ENCODE measurements around the gene PDZD2.

PDZD2 gene

DNA sequence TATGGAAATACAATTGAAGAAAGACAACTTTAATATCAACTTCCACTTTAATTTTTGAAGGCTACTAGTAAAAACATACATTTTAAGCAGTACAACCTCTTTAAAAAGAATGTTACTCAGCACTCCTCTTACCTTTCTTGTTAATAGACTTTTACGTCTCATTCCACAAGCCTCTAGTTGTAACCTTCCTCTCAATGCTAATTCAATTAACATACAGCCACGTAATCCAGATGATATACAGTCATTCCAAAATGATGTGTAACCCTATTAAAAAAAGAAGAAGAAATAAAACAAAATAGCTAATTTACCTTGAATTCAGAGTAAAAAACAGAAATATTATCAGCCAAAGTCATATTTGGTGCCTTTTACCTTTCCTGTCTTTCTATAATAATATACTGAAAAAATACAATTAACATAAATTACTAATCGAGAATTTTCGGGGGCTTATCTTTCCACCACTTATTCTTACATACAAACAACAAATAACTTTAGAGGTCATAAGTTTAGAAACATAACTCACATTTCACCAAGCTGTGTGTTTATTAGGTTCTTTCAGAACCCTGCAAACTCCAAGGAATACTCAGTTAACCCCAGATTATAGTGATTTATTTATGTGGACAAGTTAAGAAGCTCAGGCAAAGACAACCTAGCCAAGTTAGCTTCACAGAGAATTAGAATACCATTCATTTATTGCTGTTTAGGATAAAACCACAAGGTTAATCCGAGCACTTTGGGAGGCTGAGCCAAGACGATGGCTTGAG, 504.9 kb downstream of the PDZD2 start:
- H3K36me3 ChIP-seq, result peaks cover 0 to 5% (median 0%) of the 10 kb centered on the region in 3 donors
- H3K4me3 ChIP-seq, result no peak overlapping the region
- peaks cover 0 to 51% (median 23%) of the 10 kb centered on the region in 4 donors for H3K4me1 ChIP-seq
- no peaks in the 10 kb centered on the region for H3K27me3 ChIP-seq
- intact Hi-C loops (cut with DNase I; ENCODE audit: low total_unique reads), result no loop called here
- TF ChIP-seq, protein P1, sequence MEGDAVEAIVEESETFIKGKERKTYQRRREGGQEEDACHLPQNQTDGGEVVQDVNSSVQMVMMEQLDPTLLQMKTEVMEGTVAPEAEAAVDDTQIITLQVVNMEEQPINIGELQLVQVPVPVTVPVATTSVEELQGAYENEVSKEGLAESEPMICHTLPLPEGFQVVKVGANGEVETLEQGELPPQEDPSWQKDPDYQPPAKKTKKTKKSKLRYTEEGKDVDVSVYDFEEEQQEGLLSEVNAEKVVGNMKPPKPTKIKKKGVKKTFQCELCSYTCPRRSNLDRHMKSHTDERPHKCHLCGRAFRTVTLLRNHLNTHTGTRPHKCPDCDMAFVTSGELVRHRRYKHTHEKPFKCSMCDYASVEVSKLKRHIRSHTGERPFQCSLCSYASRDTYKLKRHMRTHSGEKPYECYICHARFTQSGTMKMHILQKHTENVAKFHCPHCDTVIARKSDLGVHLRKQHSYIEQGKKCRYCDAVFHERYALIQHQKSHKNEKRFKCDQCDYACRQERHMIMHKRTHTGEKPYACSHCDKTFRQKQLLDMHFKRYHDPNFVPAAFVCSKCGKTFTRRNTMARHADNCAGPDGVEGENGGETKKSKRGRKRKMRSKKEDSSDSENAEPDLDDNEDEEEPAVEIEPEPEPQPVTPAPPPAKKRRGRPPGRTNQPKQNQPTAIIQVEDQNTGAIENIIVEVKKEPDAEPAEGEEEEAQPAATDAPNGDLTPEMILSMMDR (IDR thresholded peaks at IDR 0.05), result no peak
- no peak for DNase-seq
- no peaks in the 10 kb centered on the region for H3K9me3 ChIP-seq
- H3K27ac ChIP-seq, result no peak overlapping the region

DNA sequence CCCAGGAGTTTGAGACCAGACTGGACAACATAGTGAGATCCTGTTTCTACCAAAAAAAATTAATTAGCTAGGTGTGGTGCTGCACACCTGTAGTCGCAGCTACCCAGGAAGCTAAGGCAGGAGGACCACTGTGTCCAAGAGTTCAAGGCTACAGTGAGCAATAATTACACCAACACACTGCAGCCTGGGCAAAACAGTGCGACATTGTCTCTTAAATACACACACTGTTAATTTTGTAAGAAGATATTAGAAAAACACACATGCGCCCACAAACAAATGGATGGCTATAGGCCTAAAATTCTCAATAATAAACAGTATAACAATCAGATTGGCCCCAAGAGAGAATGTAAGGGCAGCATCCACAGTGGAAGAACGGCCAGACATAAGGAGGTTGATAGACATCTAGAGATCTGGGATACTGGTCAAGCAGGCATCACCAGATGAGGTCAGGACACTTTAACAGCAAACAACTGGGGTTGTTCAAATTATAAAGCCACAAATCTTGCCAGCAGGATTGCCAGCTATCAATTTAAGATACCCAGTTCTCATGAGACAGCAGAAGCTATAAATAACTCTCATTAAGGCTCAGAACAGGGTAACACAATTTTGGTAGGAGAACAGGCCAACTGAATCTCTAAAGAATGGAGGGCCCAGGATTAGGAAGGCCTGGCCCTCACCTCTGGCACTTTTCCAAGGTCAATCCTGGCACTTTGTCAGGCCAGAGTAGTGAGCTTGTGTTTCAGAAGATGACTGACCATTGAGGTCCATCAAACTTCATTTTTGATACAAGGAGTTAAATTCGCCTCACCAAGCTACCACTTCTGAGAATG, 505.7 kb downstream of the PDZD2 start:
- Histone ChIP-seq H3K4me3 (no peak overlapping the region), H3K9me3 (no peaks in the 10 kb centered on the region), H3K36me3 (peaks cover 0 to 5% (median 0%) of the 10 kb centered on the region in 3 donors), H3K27ac (no peak overlapping the region), H3K27me3 (no peaks in the 10 kb centered on the region), H3K4me1 (peaks cover 0 to 56% (median 25%) of the 10 kb centered on the region in 4 donors)
- intact Hi-C loops (cut with DNase I; ENCODE audit: low total_unique reads), result no loop called here
- no peak for DNase-seq
- TF ChIP-seq, protein P1 (IDR thresholded peaks at IDR 0.05), result no peak

DNA sequence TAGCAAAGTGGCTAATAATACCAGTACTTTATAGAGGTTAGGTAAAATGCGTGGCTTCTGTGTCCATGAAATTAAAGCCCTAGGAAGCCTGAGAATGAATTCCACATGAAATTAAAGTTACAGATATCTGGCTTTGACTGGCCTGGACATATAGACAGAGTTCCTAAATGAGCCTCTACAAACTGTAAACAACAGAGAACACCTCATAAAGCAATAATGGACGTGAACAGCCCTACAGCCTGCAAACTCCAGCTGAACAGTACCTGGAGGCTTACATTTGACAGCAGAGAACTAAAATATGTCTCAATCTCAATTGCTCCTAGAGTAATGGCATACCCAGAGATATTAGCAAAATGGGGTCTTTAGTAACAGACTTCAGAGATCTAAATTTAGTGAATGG, 506.4 kb downstream of the PDZD2 start:
- Histone ChIP-seq H3K27me3 (no peaks in the 10 kb centered on the region), H3K4me3 (no peak overlapping the region), H3K36me3 (peaks cover 0 to 5% (median 0%) of the 10 kb centered on the region in 3 donors), H3K27ac (no peak overlapping the region), H3K4me1 (peaks cover 0 to 64% (median 31%) of the 10 kb centered on the region in 4 donors), H3K9me3 (no peaks in the 10 kb centered on the region)
- TF ChIP-seq, protein P1 (IDR thresholded peaks at IDR 0.05), result no peak
- DNase-seq, result no peak
- intact Hi-C loops (cut with DNase I; ENCODE audit: low total_unique reads), result no loop called here

DNA sequence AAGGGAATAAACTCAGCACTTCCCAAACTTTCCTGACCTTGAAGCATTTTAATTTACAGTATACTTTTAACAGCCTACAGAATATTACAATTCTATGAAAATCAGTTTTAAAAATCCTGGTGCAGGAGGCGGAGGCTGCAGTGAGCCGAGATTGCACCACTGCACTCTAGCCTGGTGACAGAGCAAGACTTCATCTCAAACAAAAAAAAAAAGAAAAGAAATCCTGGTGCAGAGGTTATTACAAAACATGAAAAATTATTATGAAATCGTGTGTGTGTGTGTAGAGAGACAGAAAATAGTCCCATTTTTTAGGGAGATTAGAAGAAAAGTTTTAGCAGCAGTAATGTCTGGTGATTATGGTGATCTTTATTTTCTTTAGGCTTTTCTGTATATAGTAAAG, 508.3 kb downstream of the PDZD2 start:
- TF ChIP-seq, protein P1 (IDR thresholded peaks at IDR 0.05), result no peak
- Histone ChIP-seq H3K4me1 (peaks cover 0 to 81% (median 33%) of the 10 kb centered on the region in 4 donors), H3K36me3 (peaks cover 0 to 2% (median 0%) of the 10 kb centered on the region in 3 donors), H3K4me3 (no peak overlapping the region), H3K27ac (no peak overlapping the region), H3K27me3 (no peaks in the 10 kb centered on the region), H3K9me3 (no peaks in the 10 kb centered on the region)
- intact Hi-C loops (cut with DNase I; ENCODE audit: low total_unique reads), result no loop called here
- DNase-seq, result no peak

GRCh38 chr5:32147959-32148358, 509.0 kb downstream of the PDZD2 start:
- intact Hi-C loops (cut with DNase I; ENCODE audit: low total_unique reads), result no loop called here
- Histone ChIP-seq H3K4me1 (peaks cover 0 to 89% (median 38%) of the 10 kb centered on the region in 4 donors), H3K4me3 (no peak overlapping the region), H3K36me3 (no peaks in the 10 kb centered on the region), H3K27ac (no peak overlapping the region), H3K27me3 (no peaks in the 10 kb centered on the region), H3K9me3 (no peaks in the 10 kb centered on the region)
- no peak for DNase-seq
- TF ChIP-seq, protein P1 (IDR thresholded peaks at IDR 0.05), result no peak

Data from tibial artery (tissue), 4 donors.